HL-60 (cell line): ENCODE results near the gene CYP2A13.
"Not testable (repeated sequence)": the region's sequence is repeated elsewhere in the genome, so short reads cannot be mapped to it uniquely, and the experiment has no call there.

Source experiments
- CTCF ChIP-seq: IDR thresholded peaks from one replicate; pipeline ENCODE4 v1.5.1; 2011; ENCODE audit warnings: low read length, control low read depth, inconsistent platforms; ENCODE audit not compliant: insufficient read depth
- GABPA ChIP-seq: IDR thresholded peaks from 2 replicates; pipeline ENCODE4 v1.6.1; 2012; ENCODE audit warnings: low read depth
- POLR2AphosphoS5 ChIP-seq: IDR thresholded peaks from 2 replicates; pipeline ENCODE4 v1.6.1; 2012; ENCODE audit warnings: low read depth
- REST ChIP-seq: IDR thresholded peaks from 2 replicates; pipeline ENCODE4 v1.6.1; 2012; ENCODE audit warnings: low read depth; ENCODE audit not compliant: insufficient replicate concordance
- SPI1 ChIP-seq: IDR thresholded peaks from 2 replicates; pipeline ENCODE4 v1.6.1; 2012; ENCODE audit warnings: low read depth, mild to moderate bottlenecking, borderline replicate concordance

- TF ChIP-seq REST, CTCF, POLR2AphosphoS5, GABPA, SPI1: not testable (repeated sequence)
These were observed 33.0 kb downstream of the CYP2A13 start for GRCh38 chr19:41120929-41121911.
